ENCODE measurements around the gene HOXA3. TPM values are rescaled to one million over a fixed set of nuclear protein-coding genes. Genes with fewer than 3 reads are reported as not detected.
A peak's percentile ranks its signal among the peaks of the same experiment; 100 is the strongest.

The HOXA3 gene
- total and polyA plus RNA-seq, 4 experiments from 2014 or later = 0.07 TPM; not detected in 3

DNA sequence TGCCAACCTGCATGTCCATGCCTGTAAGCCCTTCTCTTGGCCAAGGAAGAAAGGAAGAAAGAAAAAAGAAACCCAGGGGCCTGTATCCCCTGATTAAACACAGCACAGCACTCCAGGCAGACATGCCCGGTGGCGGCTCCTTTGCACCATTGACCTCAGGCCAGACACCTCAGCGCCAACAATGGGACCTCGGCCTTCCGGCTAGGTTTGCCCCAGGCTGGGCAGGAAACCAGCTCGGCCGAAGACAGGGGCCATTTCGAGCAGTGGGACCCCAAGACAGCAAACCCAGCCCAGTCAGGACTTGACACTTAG is 18.9 kb upstream of the HOXA3 start:
- Histone ChIP-seq H3K4me1 (ENCODE audit: insufficient read depth, low read length) (peaks cover 42% of the 10 kb centered on the region), H3K9me3 (ENCODE audit: control insufficient read depth in 1 of 2, low read length in 2 of 2) (no peaks in the 10 kb centered on the region), H3K27me3 (ENCODE audit: insufficient read depth, low read length) (peaks cover 86% of the 10 kb centered on the region), H3K36me3 (ENCODE audit: insufficient read depth, low read length) (no peaks in the 10 kb centered on the region), H3K27ac (ENCODE audit: low read depth, low read length) (no peak overlapping the region), H3K4me3 (ENCODE audit: low read length in 2 of 2) (no peak overlapping the region)
- intact Hi-C loops (cut with micrococcal nuclease) = no loop called here
- H3K36me3 Mint-ChIP-seq = peaks cover 0 to 2% of the 10 kb centered on the region in 2 donors
- peak overlapping the region in 3 of 7 donors; percentile 19 to 83 (median 75) for H3K27ac Mint-ChIP-seq
- H3K4me3 Mint-ChIP-seq = peak overlapping the region in 5 of 8 donors; percentile 13 to 85 (median 61)
- no peak for DNase-seq
- ChIA-PET POLR2A (ENCODE audit: partially characterized antibody) (interaction anchor here (2.7 kb wide), 1 partner anchor 16 kb away, joined by 9 read pairs; no protein-coding TSS in a partner anchor), CTCF (ENCODE audit: partially characterized antibody) (interaction anchor here (1.5 to 1.9 kb wide), 3 partner anchors 8 to 1276 kb away, joined by 4 to 12 read pairs (median 4); no protein-coding TSS in a partner anchor)
- peaks cover 0 to 37% (median 6%) of the 10 kb centered on the region in 8 donors for H3K9me3 Mint-ChIP-seq
- H3K27me3 Mint-ChIP-seq = peaks cover 62 to 68% of the 10 kb centered on the region in 2 donors
- peaks cover 14 to 47% (median 22%) of the 10 kb centered on the region in 4 donors for H3K4me1 Mint-ChIP-seq

DNA sequence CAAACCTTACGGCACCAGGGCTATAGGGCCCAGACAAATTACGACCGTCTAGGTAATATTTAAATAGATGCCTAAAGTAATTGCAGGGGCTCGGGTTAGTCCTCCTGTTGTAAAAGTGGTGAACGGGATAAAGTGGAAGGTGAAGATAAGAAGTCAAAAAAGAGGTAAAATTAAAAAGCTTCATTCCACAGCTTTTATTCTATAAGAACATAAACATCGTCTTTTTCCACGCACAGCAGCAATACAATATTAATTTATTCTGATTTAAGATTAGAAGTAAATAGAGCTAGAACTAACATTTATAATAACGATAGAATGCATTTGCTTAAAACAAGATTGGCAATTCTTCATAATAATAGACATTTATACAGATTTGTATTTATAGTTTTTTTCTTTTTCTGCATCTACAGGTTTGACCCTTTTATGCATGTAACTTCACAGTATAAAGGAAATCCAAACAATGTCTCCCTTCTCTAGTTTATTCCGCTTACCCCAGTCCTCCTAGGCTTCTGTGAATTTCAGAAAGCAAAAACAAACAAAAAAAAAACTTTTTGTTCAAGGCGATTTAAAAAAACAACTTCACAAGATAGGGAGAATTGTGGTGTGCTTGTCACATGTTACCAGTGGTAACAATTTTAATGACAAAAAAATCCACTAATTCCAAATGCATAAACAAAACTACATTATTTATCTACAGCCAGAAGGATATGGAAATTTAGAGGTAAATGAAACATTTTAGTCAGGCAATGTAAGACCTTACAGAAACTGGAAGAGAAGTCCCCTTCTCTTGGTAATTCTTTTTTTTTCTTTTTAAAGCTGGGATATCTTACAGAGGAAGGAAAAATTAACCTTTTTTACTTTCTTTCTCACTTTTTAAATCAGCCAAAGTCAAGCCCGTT is 18.3 kb upstream of the HOXA3 start:
- intact Hi-C loops (cut with micrococcal nuclease) = no loop called here
- Histone ChIP-seq H3K4me3 (ENCODE audit: low read length in 2 of 2) (no peak overlapping the region), H3K27me3 (ENCODE audit: insufficient read depth, low read length) (peaks cover 92% of the 10 kb centered on the region), H3K4me1 (ENCODE audit: insufficient read depth, low read length) (peaks cover 48% of the 10 kb centered on the region), H3K27ac (ENCODE audit: low read depth, low read length) (no peak overlapping the region), H3K36me3 (ENCODE audit: insufficient read depth, low read length) (no peaks in the 10 kb centered on the region), H3K9me3 (ENCODE audit: control insufficient read depth in 1 of 2, low read length in 2 of 2) (no peaks in the 10 kb centered on the region)
- H3K27me3 Mint-ChIP-seq = peaks cover 61 to 65% of the 10 kb centered on the region in 2 donors
- no peak for DNase-seq
- peak overlapping the region in 5 of 8 donors; percentile 17 to 50 (median 26) for H3K4me3 Mint-ChIP-seq
- H3K4me1 Mint-ChIP-seq = peaks cover 16 to 50% (median 25%) of the 10 kb centered on the region in 4 donors
- H3K9me3 Mint-ChIP-seq = peaks cover 0 to 42% (median 6%) of the 10 kb centered on the region in 8 donors
- CTCF ChIA-PET (ENCODE audit: partially characterized antibody) = interaction anchor here (1.0 to 1.9 kb wide), 6 partner anchors 9 to 1276 kb away, joined by 3 to 12 read pairs (median 4); no protein-coding TSS in a partner anchor
- peak overlapping the region in 3 of 7 donors; percentile 22 to 83 (median 55) for H3K27ac Mint-ChIP-seq
- peaks cover 0 to 2% of the 10 kb centered on the region in 2 donors for H3K36me3 Mint-ChIP-seq
- POLR2A ChIA-PET (ENCODE audit: partially characterized antibody) = interaction anchor here (0.7 to 2.7 kb wide), 3 partner anchors 13 to 16 kb away, joined by 3 to 9 read pairs (median 7); partner anchors contain the start of gene HOXA11

DNA sequence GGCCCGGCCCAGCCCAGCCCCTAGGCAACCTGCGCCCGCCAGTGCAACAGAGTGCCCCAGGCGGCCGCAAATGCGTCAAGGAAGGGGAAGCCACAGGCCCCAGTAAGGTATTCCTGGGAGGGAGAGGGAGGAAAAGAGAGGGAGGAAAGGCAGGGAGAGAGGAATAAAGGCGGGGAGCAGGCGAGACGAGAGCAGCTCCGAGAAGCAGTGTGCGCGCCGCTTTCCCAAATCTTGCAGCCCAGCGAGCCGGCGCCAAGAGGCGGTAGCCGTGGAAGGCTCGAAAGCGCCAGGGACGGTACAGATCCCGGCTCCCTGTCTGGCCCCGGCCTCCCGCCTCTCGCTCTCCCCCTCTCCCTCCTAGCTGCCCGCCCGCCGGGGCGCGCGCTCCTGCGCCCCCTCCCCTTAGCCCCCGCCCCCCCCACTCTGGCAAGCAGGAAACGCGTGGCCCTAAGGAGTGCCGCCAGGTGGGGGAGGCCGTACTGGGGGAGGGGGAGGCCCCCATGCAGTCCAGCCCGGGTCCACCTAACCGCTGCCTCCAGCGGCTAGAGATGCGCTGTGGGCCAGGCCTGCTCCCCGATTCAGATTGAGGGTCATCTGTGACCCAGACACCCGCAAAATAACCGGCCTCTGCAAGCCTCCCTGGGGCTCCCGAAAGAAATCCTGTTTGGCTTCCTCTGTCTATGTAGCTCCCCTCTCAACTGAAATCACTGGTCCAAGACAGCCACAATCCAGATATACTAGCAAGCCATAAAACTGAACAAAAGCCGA is 17.5 kb upstream of the HOXA3 start:
- Histone ChIP-seq H3K4me1 (ENCODE audit: insufficient read depth, low read length) (peaks cover 56% of the 10 kb centered on the region), H3K27me3 (ENCODE audit: insufficient read depth, low read length) (peaks cover 92% of the 10 kb centered on the region), H3K9me3 (ENCODE audit: control insufficient read depth in 1 of 2, low read length in 2 of 2) (no peaks in the 10 kb centered on the region), H3K4me3 (ENCODE audit: low read length in 2 of 2) (no peak overlapping the region), H3K27ac (ENCODE audit: low read depth, low read length) (no peak overlapping the region), H3K36me3 (ENCODE audit: insufficient read depth, low read length) (no peaks in the 10 kb centered on the region)
- DNase-seq = peak in 1 of 5 donors; percentile 26
- Mint-ChIP-seq H3K36me3 (peaks cover 0 to 2% of the 10 kb centered on the region in 2 donors), H3K27me3 (peaks cover 55 to 61% of the 10 kb centered on the region in 2 donors), H3K4me1 (peaks cover 19 to 49% (median 28%) of the 10 kb centered on the region in 4 donors), H3K4me3 (peak overlapping the region in 6 of 8 donors; percentile 17 to 62 (median 43)), H3K27ac (peak overlapping the region in 3 of 7 donors; percentile 46 to 83 (median 57)), H3K9me3 (peaks cover 0 to 48% (median 7%) of the 10 kb centered on the region in 8 donors)
- POLR2A ChIA-PET (ENCODE audit: partially characterized antibody) = interaction anchor here (1.5 to 2.7 kb wide), 2 partner anchors 14 to 17 kb away, joined by 7 to 9 read pairs; no protein-coding TSS in a partner anchor
- intact Hi-C loops (cut with micrococcal nuclease) = loop anchor here (5.0 to 10.0 kb wide), 4 partner anchors 665 to 1308 kb away; partner anchors contain the start of gene SNX10
- CTCF ChIA-PET (ENCODE audit: partially characterized antibody) = interaction anchor here (1.0 to 1.9 kb wide), 5 partner anchors 9 to 800 kb away, joined by 3 to 12 read pairs (median 4); no protein-coding TSS in a partner anchor

DNA sequence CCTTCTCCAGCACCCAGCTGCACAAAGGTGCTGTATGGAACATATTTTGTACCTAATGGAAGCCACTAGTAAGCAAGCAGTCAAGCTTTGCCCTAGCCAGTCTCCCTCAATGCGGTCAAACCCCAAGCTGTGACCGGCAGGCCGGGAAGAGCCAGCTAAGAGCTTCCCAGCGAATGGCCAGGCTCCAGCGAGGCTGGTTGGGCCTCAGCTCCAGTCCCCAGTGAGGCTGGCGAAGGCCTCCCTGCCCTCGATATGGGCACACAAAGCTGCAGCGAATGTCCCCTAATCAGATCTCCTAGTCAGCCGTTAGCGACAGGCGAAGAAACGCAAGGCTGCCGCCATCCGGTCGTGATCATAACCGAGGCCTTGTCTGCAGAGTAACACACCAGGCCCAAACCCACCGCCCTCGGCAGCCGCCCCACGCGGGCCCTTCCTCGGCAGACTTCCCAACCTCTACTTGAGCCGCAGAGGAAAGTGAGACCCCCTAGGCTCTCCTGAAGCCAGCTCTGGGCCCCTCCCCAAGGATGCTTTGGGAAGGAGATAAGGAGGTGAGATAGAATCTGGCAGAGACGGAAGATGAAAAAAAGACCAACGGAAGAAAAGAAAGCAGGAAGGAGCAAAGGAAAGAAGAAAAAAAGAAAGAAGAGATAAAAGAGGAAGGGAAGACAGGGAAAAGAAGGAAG is 16.0 kb upstream of the HOXA3 start:
- peaks cover 51% of the 10 kb centered on the region for H3K4me1 ChIP-seq (ENCODE audit: insufficient read depth, low read length)
- no peaks in the 10 kb centered on the region for H3K36me3 ChIP-seq (ENCODE audit: insufficient read depth, low read length)
- Mint-ChIP-seq H3K4me1 (peaks cover 21 to 45% (median 32%) of the 10 kb centered on the region in 4 donors), H3K27ac (peak overlapping the region in 6 of 7 donors; percentile 20 to 85 (median 82)), H3K27me3 (peaks cover 59 to 68% of the 10 kb centered on the region in 2 donors), H3K9me3 (peaks cover 0 to 57% (median 7%) of the 10 kb centered on the region in 8 donors), H3K4me3 (peak overlapping the region in 7 of 8 donors; percentile 33 to 77 (median 65)), H3K36me3 (peaks cover 0 to 2% of the 10 kb centered on the region in 2 donors)
- CTCF ChIA-PET (ENCODE audit: partially characterized antibody) = interaction anchor here (1.0 to 2.0 kb wide), 4 partner anchors 11 to 19 kb away, joined by 3 to 18 read pairs (median 4); no protein-coding TSS in a partner anchor
- intact Hi-C loops (cut with micrococcal nuclease) = loop anchor here (1.0 to 10.0 kb wide), 5 partner anchors 11 to 1306 kb away; partner anchors contain the start of gene SNX10
- no peak overlapping the region for H3K4me3 ChIP-seq (ENCODE audit: low read length in 2 of 2)
- POLR2A ChIA-PET (ENCODE audit: partially characterized antibody) = interaction anchor here (1.0 kb wide), 1 partner anchor 22 kb away, joined by 3 read pairs; no protein-coding TSS in a partner anchor
- peak in 1 of 5 donors; percentile 31 for DNase-seq
- peaks cover 92% of the 10 kb centered on the region for H3K27me3 ChIP-seq (ENCODE audit: insufficient read depth, low read length)
- no peaks in the 10 kb centered on the region for H3K9me3 ChIP-seq (ENCODE audit: control insufficient read depth in 1 of 2, low read length in 2 of 2)
- no peak overlapping the region for H3K27ac ChIP-seq (ENCODE audit: low read depth, low read length)

DNA sequence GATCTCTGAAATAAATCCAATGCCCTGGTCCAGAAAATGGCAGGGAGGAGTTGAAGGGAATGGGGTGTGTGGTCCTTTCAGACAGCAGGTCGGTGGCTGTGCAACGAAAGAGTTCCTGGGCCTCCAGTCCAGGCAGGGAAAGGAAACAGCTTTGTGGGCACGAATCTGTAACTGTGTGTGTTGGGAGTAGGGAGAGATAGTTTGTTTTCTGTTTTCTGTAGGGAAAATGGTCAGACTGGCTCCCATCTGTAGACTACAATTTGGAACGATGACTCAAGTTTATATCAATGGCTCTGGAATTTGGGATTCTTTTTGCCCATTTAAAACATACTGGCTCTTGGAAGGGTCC is 15.5 kb upstream of the HOXA3 start:
- Histone ChIP-seq H3K27ac (ENCODE audit: low read depth, low read length) (no peak overlapping the region), H3K9me3 (ENCODE audit: control insufficient read depth in 1 of 2, low read length in 2 of 2) (no peaks in the 10 kb centered on the region), H3K27me3 (ENCODE audit: insufficient read depth, low read length) (peaks cover 92% of the 10 kb centered on the region), H3K4me3 (ENCODE audit: low read length in 2 of 2) (no peak overlapping the region), H3K4me1 (ENCODE audit: insufficient read depth, low read length) (peaks cover 48% of the 10 kb centered on the region), H3K36me3 (ENCODE audit: insufficient read depth, low read length) (no peaks in the 10 kb centered on the region)
- Mint-ChIP-seq H3K9me3 (peaks cover 0 to 57% (median 7%) of the 10 kb centered on the region in 8 donors), H3K36me3 (peaks cover 0 to 2% of the 10 kb centered on the region in 2 donors), H3K27ac (peak overlapping the region in 4 of 7 donors; percentile 57 to 85 (median 82)), H3K4me1 (peaks cover 21 to 45% (median 31%) of the 10 kb centered on the region in 4 donors), H3K27me3 (peaks cover 61 to 72% of the 10 kb centered on the region in 2 donors), H3K4me3 (peak overlapping the region in 6 of 8 donors; percentile 4 to 43 (median 28))
- POLR2A ChIA-PET (ENCODE audit: partially characterized antibody) = interaction anchor here (0.6 to 1.0 kb wide), 2 partner anchors 23 to 26 kb away, joined by 3 read pairs; no protein-coding TSS in a partner anchor
- intact Hi-C loops (cut with micrococcal nuclease) = loop anchor here (1.0 to 10.0 kb wide), 5 partner anchors 11 to 1306 kb away; partner anchors contain the start of gene SNX10
- DNase-seq = no peak
- CTCF ChIA-PET (ENCODE audit: partially characterized antibody) = interaction anchor here (1.0 to 2.0 kb wide), 4 partner anchors 10 to 20 kb away, joined by 3 to 18 read pairs (median 4); no protein-coding TSS in a partner anchor
